RCC 7860 (cell line): ENCODE results near the gene NANOG.
"Not testable (repeated sequence)": the region's sequence is repeated elsewhere in the genome, so short reads cannot be mapped to it uniquely, and the experiment has no call there.

Source experiments
- DNase-seq: peaks from one replicate; pipeline ENCODE4 v3.0.0-alpha.2; 2015; ENCODE audit warnings: low spot score
- FAIRE-seq: peaks from 2 replicates; lab custom pipeline; 2012; peaks lifted over from hg19 to GRCh38; lab: Jason Lieb, UNC

The NANOG gene

DNA sequence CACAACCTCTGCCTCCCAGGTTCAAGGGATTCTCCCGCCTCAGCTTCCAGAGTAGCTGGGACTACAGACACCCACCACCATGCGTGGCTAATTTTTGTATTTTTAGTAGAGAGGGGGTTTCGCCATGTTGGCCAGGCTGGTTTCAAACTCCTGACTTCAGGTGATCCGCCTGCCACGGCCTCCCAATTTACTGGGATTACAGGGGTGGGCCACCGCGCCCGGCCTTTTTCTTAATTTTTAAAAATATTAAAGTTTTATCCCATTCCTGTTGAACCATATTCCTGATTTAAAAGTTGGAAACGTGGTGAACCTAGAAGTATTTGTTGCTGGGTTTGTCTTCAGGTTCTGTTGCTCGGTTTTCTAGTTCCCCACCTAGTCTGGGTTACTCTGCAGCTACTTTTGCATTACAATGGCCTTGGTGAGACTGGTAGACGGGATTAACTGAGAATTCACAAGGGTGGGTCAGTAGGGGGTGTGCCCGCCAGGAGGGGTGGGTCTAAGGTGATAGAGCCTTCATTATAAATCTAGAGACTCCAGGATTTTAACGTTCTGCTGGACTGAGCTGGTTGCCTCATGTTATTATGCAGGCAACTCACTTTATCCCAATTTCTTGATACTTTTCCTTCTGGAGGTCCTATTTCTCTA is at the start of gene NANOG:
Gene NANOG (plus strand): TSS at position 519 of the 645 bp plus-strand sequence. CDS start 213 bp downstream, outside the sequence.
- FAIRE-seq, DNase-seq: not testable (repeated sequence)

GRCh38 chr12:7747246-7747645 is 42.0 kb upstream of the NANOG start, which contains the start of gene CLEC4C:
TSS of gene CLEC4C (minus strand) at chr12:7747375. CDS start at chr12:7747348, 27 bp downstream.
- DNase-seq (no peak), FAIRE-seq (no peak)

- DNase-seq (no peak), FAIRE-seq (no peak)
Observed at GRCh38 chr12:7748852-7749251, 40.4 kb upstream of the NANOG start.

DNA sequence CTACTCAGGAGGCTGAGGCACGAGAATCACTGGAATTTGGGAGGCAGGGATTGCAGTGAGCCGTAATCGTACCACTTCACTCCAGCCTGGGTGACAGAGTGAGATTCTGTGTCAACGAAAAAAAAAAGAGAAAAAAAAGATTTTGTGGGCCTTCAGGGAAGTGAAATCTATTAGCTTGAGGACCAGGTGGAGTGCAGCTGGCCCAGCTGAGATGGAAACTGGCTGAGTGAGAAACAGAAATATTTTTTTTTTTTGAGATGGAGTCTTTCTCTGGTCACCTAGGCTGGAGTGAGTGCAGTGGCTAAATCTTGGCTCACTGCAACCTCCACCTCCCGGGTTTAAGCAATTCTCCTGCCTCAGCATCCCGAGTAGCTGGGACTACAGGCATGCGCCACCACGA is 39.8 kb upstream of the NANOG start:
- DNase-seq: no peak
- no peak for FAIRE-seq

DNA sequence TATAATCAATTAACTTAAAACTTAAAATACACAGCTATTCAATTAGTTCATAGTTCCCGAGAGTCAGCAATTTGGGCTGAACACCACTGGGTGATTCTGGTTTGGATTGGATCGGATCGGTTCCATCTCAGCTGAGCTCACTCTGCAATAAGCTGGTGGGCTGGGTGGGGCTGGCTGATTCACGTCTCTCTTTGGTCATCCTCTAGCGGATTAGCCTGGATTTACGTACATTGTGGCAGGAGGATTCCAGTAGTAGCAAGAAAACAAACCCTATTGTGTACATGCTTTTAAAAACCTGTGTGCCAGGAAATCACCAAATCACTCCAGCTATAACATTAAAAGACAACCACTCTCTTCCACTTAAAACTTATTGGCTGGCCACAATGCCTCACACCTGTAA is 38.9 kb upstream of the NANOG start:
- no peak for DNase-seq
- FAIRE-seq: no peak

GRCh38 chr12:7751394-7751793 is 37.8 kb upstream of the NANOG start:
- no peak for FAIRE-seq
- no peak for DNase-seq

DNA sequence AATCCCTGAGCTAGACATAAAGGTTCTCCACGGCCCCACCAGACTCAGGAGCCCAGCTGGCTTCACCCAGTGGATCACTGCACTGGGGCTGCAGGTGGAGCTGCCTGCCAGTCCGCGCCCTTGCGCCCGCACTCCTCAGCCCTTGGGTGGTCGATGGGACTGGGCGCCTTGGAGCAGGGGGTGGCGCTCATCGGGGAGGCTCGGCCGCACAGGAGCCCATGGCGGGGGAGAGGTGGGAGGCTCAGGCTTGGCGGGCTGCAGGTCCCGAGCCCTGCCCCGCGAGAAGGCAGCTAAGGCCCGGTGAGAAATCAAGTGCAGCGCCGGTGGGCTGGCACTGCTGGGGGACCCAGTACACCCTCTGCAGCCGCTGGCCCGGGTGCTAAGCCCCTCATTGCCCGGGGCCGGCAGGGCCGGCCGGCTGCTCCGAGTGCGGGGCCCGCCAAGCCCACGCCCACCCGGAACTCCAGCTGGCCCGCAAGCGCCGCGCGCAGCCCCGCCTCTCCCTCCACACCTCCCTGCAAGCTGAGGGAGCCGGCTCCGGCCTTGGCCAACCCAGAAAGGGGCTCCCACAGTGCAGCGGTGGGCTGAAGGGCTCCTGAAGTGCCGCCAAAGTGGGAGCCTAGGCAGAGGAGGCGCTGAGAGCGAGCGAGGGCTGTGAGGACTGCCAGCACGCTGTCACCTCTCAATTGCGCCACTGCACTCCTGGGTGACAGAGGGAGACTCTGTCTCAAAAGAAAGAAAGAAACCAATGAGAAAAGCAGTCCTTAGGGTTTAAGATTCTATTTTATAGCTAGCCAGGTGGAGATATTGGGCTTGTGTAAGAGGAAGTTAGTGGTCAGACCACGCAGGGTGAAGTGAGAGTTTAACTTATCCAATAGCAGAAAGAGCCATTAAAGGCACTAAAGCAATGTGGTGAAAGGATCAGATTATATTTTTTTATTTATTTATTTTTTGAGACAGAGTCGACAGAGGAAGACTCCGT is 37.0 kb upstream of the NANOG start:
- DNase-seq, FAIRE-seq: not testable (repeated sequence)

GRCh38 chr12:7755668-7756067 is 33.5 kb upstream of the NANOG start:
- DNase-seq, FAIRE-seq: not testable (repeated sequence)

- DNase-seq (no peak), FAIRE-seq (no peak)
Observed at GRCh38 chr12:7756993-7757392, 32.2 kb upstream of the NANOG start.

DNA sequence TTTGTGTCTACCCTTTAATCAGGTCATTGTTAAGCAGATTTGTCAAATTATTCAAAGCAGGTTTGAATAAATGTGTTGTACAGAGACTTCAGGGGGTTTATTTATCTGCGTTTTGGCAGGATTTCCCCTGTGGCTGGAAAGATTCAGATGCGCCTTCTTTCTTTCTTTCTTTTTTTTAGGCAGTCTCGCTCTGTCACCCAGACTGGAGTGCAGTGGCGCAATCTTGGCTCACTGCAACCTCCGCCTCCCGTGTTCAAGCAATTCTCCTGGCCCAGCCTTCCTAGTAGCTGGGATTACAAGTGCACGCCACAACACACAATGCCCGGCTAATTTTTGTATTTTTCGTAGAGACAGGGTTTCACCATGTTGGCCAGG is 30.4 kb upstream of the NANOG start:
- FAIRE-seq (no peak), DNase-seq (no peak)

- FAIRE-seq: no peak
Observed at GRCh38 chr12:7769999-7770398, 19.2 kb upstream of the NANOG start.

GRCh38 chr12:7781274-7781673 is 7.9 kb upstream of the NANOG start:
- FAIRE-seq (no peak), DNase-seq (no peak)

More at GRCh38 chr12:7769999-7770398, 19.2 kb upstream of the NANOG start:
- DNase-seq: no peak

GRCh38 chr12:7782055-7782454 is 7.1 kb upstream of the NANOG start:
- no peak for FAIRE-seq
- no peak for DNase-seq

- not testable (repeated sequence) for FAIRE-seq
Observed at GRCh38 chr12:7783433-7783832, 5.8 kb upstream of the NANOG start.

DNA sequence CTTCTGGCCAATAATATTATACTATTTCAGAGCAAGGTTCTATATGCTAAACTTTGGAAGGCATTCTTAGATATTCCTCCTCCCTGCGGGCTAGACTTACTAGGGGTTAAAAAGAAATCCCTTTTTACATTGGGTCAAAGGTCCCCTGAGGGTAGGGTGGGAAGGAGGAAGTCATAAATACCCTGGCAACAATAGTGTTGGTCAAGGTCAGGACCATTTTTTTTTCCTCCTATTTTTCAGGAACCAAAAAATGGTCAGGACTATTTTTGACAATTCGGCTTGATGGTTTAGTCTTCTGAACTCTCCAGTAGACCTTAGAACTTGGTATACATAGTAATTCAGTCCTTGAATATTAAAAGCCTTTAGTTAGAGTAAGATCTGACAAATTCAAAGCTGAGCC is 4.5 kb upstream of the NANOG start:
- FAIRE-seq (no peak), DNase-seq (no peak)

More at GRCh38 chr12:7783433-7783832, 5.8 kb upstream of the NANOG start:
- not testable (repeated sequence) for DNase-seq

GRCh38 chr12:7787574-7788293 is 1.5 kb upstream of the NANOG start:
- DNase-seq (no peak), FAIRE-seq (no peak)

DNA sequence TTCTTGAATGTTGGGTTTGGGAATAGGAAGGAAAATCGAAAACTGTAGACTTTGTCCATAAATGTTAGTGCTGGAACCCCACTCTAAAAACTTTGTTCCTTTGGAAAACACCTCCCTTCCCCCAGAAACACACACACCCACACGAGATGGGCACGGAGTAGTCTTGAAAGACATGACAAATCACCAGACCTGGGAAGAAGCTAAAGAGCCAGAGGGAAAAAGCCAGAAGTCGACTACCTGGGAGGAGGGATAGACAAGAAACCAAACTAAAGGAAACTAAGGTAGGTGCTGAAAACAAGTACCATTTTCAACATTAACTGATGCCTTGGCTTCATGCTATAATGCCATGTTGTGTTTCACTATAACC is 925 bp upstream of the NANOG start:
- DNase-seq (no peak), FAIRE-seq (no peak)

DNA sequence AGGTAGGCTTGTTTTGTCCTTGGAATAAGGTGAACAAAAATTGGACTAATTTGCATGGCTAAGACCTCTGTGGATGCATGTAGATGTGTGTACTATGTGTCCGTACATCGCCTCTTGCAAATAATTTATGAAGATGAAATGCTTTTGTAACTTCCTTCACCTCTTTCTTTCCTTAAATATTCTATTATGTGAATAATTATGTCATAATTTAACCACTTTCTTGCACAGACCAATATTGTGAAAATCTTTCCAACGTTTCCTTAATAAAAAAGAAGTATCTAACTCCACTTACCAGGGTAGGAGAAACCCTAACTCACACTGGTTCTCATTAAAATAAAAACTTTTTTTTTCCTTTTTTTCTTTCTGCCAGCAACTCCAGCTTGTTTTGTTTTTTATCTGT is 4.0 kb downstream of the NANOG start:
- FAIRE-seq (no peak), DNase-seq (no peak)

GRCh38 chr12:7797269-7797668 is 8.1 kb downstream of the NANOG start:
- DNase-seq: not testable (repeated sequence)

DNA sequence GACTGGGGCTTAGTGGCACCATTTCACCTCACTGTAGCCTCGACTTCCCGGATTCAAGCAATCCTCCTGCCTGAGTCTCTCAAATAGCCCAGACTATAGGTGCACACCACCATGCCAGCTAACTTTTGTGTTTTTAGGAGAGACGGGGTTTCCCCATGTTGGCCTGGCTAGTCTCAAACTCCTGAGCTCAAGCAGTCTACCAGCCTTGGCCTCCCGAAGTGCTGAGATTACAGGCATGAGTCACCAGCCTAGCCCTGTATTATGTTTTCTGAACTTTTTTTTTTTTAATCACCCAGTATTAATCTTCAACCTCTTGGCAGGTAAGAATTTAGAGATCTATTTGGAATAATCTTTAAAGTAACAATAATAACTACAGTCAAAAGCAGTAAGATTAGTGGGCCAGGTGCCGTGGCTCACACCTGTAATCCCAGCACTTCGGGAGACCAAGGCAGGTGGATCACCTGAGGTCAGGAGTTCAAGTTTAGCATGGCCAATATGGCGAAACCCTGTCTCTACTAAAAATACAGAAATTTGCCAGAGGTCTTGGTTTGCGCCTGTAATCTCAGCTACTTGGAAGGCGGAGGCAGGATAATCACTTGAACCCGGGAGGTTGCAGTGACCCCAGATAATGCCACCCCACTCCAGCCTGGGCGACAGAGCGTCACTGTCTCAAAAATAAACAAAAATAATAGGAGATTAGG is 8.6 kb downstream of the NANOG start:
- no peak for FAIRE-seq
- DNase-seq: no peak

More at GRCh38 chr12:7797269-7797668, 8.1 kb downstream of the NANOG start:
- not testable (repeated sequence) for FAIRE-seq
